Liver (tissue), 3 donors: ENCODE data around the gene PLEKHF1.

Experiments used
- GABPA ChIP-seq, 2 donors: IDR thresholded peaks in 1 of 2; conservative IDR thresholded peaks in 1 of 2; 2 replicates each; pipeline ENCODE4 v1.6.1; 2016; ENCODE audit warnings: antibody characterized with exemption in 2 of 2, mild to moderate bottlenecking in 1 of 2, moderate library complexity in 1 of 2
- HNF4A ChIP-seq, 2 donors: conservative IDR thresholded peaks; 2 replicates each; pipeline ENCODE4 v1.6.1; 2016; ENCODE audit warnings: antibody characterized with exemption in 2 of 2, mild to moderate bottlenecking in 2 of 2
- TF ChIP-seq, protein P1 (sequence below): fragments of 150-350 bp; IDR thresholded peaks from 2 replicates; pipeline ENCODE4 v1.5.1; 2017; ENCODE audit warnings: improper control_type of control experiment, low read depth, low read length; ENCODE audit not compliant: missing input control
- donor health status: healthy.
- donor health status: healthy.

DNA sequence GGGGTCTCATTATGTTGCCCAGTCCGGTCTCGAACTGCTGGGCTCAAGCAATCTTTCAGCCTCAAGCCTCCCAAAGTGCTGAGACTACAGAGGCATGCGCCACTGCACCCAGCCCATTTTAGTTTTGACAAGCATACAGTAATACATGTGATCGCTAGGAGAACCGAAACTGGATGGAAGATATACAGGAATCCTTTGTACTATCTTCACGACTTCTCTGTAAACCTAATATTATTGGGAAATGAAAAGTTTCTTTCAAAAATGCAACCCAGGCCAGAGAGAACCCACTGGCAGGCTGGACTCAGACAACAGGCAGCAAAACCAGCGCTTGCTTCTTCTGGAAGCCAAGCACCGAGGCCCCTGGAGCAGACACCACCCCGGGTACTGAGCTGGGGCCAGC lies 40.4 kb downstream of the PLEKHF1 start:
- TF ChIP-seq, protein P1, sequence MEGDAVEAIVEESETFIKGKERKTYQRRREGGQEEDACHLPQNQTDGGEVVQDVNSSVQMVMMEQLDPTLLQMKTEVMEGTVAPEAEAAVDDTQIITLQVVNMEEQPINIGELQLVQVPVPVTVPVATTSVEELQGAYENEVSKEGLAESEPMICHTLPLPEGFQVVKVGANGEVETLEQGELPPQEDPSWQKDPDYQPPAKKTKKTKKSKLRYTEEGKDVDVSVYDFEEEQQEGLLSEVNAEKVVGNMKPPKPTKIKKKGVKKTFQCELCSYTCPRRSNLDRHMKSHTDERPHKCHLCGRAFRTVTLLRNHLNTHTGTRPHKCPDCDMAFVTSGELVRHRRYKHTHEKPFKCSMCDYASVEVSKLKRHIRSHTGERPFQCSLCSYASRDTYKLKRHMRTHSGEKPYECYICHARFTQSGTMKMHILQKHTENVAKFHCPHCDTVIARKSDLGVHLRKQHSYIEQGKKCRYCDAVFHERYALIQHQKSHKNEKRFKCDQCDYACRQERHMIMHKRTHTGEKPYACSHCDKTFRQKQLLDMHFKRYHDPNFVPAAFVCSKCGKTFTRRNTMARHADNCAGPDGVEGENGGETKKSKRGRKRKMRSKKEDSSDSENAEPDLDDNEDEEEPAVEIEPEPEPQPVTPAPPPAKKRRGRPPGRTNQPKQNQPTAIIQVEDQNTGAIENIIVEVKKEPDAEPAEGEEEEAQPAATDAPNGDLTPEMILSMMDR: no peak
- TF ChIP-seq GABPA (IDR thresholded peaks at IDR 0.05 in 1 of 2, conservative IDR thresholded peaks at IDR 0.05 in 1 of 2): no peak
- no peak for TF ChIP-seq HNF4A (conservative IDR thresholded peaks at IDR 0.05)
